BLaER1 treated with 17β-estradiol and CSF1 and Interleukin-3, amounts not matched to agents 10 nM and 100 nM (cell line): ENCODE measurements around the gene ZBTB20.

Source experiments
- H3K27ac ChIP-seq, 11 experiments: shearing (Covaris generic); formaldehyde crosslinking; 2 replicates each; pipeline ENCODE4 v1.8.1; 2022
- H3K27me3 ChIP-seq, 11 experiments: shearing (Covaris generic); formaldehyde crosslinking; 2 replicates each; pipeline ENCODE4 v1.8.1; 2022
- H3K36me3 ChIP-seq, 11 experiments: shearing (Covaris generic); formaldehyde crosslinking; 2 replicates each; pipeline ENCODE4 v1.8.1; 2022
- H3K4me1 ChIP-seq, 10 experiments: shearing (Covaris generic); formaldehyde crosslinking; 2 replicates each; pipeline ENCODE4 v1.8.1; 2022
- H3K4me2 ChIP-seq, 11 experiments: shearing (Covaris generic); formaldehyde crosslinking; 2 replicates each; pipeline ENCODE4 v1.8.1; 2022
- H3K4me3 ChIP-seq, 10 experiments: shearing (Covaris generic); formaldehyde crosslinking; 2 replicates each; pipeline ENCODE4 v1.8.1; 2022
- H3K9ac ChIP-seq, 11 experiments: shearing (Covaris generic); formaldehyde crosslinking; 2 replicates each; pipeline ENCODE4 v1.8.1; 2022
- H3K9me3 ChIP-seq, 11 experiments: shearing (Covaris generic); formaldehyde crosslinking; replicated peaks in 1 of 11; 2 replicates each; pipeline ENCODE4 v1.8.1; 2022
- H4K20me1 ChIP-seq, 11 experiments: shearing (Covaris generic); formaldehyde crosslinking; 2 replicates each; pipeline ENCODE4 v1.8.1; 2022
- Cebpa-rat ChIP-seq, 11 experiments: shearing (Covaris generic); IDR thresholded peaks; 2 replicates each; pipeline ENCODE4 v1.8.1; 2022

The ZBTB20 gene

GRCh38 chr3:114379266-114379665 lies 767.8 kb downstream of the ZBTB20 start:
- TF ChIP-seq Cebpa-rat (IDR thresholded peaks at IDR 0.05), result no peak
- Histone ChIP-seq H3K4me2 (no peak overlapping the region), H3K27ac (no peak overlapping the region), H3K9me3 (no peaks in the 10 kb centered on the region), H3K4me3 (no peak overlapping the region), H3K4me1 (peaks cover 0 to 4% (median 0%) of the 10 kb centered on the region in 10 experiments; a peak in 2 of 20 replicates), H4K20me1 (no peaks in the 10 kb centered on the region), H3K36me3 (peaks cover 0 to 20% (median 4%) of the 10 kb centered on the region in 11 experiments; a peak in 4 of 22 replicates), H3K9ac (no peak overlapping the region), H3K27me3 (no peaks in the 10 kb centered on the region)

GRCh38 chr3:114378760-114379159 lies 768.3 kb downstream of the ZBTB20 start:
- Histone ChIP-seq H3K27ac (no peak overlapping the region), H3K4me1 (no peaks in the 10 kb centered on the region), H4K20me1 (no peaks in the 10 kb centered on the region), H3K4me3 (no peak overlapping the region), H3K9me3 (no peaks in the 10 kb centered on the region), H3K36me3 (peaks cover 0 to 20% (median 4%) of the 10 kb centered on the region in 11 experiments; a peak in 4 of 22 replicates), H3K4me2 (no peak overlapping the region), H3K9ac (no peak overlapping the region), H3K27me3 (no peaks in the 10 kb centered on the region)
- no peak for TF ChIP-seq Cebpa-rat (IDR thresholded peaks at IDR 0.05)

DNA sequence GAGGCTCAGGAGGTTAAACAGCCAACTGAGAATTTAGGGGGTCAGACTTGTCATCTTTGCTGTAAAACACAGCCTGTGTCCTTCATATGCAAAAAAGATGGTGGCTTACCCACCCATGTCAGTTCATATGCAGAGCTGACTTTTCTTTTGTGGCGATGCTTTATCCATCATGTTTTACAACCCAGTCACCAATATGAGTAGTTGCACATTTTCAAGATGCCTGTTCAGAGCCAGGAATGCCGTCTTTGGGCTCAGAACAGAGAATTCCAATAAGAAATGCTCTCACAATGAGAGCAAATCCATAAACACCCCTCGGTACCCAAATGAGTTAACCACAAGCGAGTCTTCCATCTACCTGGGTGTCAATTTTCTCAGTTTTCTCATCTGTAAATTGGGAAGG lies 769.7 kb downstream of the ZBTB20 start:
- Histone ChIP-seq H3K27me3 (no peaks in the 10 kb centered on the region), H3K4me3 (no peak overlapping the region), H3K4me1 (no peaks in the 10 kb centered on the region), H3K36me3 (peaks cover 0 to 20% (median 4%) of the 10 kb centered on the region in 11 experiments; a peak in 4 of 22 replicates), H3K9me3 (no peaks in the 10 kb centered on the region), H3K9ac (no peak overlapping the region), H3K4me2 (no peak overlapping the region), H4K20me1 (no peaks in the 10 kb centered on the region), H3K27ac (no peak overlapping the region)
- TF ChIP-seq Cebpa-rat (IDR thresholded peaks at IDR 0.05), result no peak

DNA sequence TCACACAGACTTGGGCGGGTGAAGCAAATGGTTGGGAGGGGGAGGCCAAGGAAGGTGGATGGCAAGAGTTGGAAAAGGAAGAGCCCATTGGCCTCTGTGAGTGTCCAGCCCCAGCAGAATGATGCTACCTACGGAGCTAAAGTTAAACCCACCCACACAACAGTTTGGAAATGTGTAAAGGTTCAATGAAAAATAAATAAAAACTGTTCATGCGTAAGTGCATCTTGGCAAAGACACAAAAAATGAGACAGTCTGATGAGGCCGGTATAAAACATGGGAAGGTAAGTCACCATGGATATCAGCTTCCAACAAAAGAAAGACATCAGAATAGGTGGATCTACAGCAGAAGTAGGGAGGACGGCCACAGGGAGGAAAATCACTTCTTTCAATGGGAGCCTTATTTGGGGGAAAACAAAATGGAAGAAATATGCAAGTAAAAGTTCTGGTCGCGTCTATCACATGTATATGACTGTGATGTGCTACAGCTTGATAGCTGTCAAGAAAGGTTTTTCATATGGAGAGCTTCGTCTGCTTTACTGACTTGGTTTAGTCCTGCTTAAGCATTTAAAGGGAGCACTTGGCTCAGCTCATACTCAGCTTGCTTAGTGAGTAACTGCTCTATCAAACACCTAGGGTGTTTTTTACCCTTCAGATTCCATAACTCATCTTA lies 770.4 kb downstream of the ZBTB20 start:
- no peak overlapping the region for H3K9ac ChIP-seq
- no peak for TF ChIP-seq Cebpa-rat (IDR thresholded peaks at IDR 0.05)
- H3K4me3 ChIP-seq, result no peak overlapping the region
- no peak overlapping the region for H3K27ac ChIP-seq
- no peak overlapping the region for H3K4me2 ChIP-seq
- no peaks in the 10 kb centered on the region for H3K4me1 ChIP-seq
- H3K9me3 ChIP-seq, result no peaks in the 10 kb centered on the region
- H4K20me1 ChIP-seq, result no peaks in the 10 kb centered on the region
- H3K27me3 ChIP-seq, result no peaks in the 10 kb centered on the region
- peaks cover 0 to 20% (median 4%) of the 10 kb centered on the region in 11 experiments; a peak in 4 of 22 replicates for H3K36me3 ChIP-seq

GRCh38 chr3:114375608-114376421 lies 771.3 kb downstream of the ZBTB20 start:
- Histone ChIP-seq H3K4me1 (no peaks in the 10 kb centered on the region), H3K9ac (no peak overlapping the region), H3K27me3 (no peaks in the 10 kb centered on the region), H3K9me3 (no peaks in the 10 kb centered on the region), H3K4me2 (no peak overlapping the region), H3K27ac (no peak overlapping the region), H3K36me3 (peaks cover 0 to 20% (median 4%) of the 10 kb centered on the region in 11 experiments; a peak in 4 of 22 replicates), H4K20me1 (no peaks in the 10 kb centered on the region), H3K4me3 (no peak overlapping the region)
- no peak for TF ChIP-seq Cebpa-rat (IDR thresholded peaks at IDR 0.05)

- H3K9ac ChIP-seq, result no peak overlapping the region
- H3K27me3 ChIP-seq, result no peaks in the 10 kb centered on the region
- H4K20me1 ChIP-seq, result no peaks in the 10 kb centered on the region
- no peak for TF ChIP-seq Cebpa-rat (IDR thresholded peaks at IDR 0.05)
- no peak overlapping the region for H3K4me2 ChIP-seq
- no peak overlapping the region for H3K4me3 ChIP-seq
- no peak overlapping the region for H3K27ac ChIP-seq
- H3K4me1 ChIP-seq, result no peaks in the 10 kb centered on the region
- H3K36me3 ChIP-seq, result peaks cover 0 to 10% (median 0%) of the 10 kb centered on the region in 11 experiments; a peak in 4 of 22 replicates
- H3K9me3 ChIP-seq, result no peaks in the 10 kb centered on the region
Observed at GRCh38 chr3:114374433-114374990, 772.6 kb downstream of the ZBTB20 start.

DNA sequence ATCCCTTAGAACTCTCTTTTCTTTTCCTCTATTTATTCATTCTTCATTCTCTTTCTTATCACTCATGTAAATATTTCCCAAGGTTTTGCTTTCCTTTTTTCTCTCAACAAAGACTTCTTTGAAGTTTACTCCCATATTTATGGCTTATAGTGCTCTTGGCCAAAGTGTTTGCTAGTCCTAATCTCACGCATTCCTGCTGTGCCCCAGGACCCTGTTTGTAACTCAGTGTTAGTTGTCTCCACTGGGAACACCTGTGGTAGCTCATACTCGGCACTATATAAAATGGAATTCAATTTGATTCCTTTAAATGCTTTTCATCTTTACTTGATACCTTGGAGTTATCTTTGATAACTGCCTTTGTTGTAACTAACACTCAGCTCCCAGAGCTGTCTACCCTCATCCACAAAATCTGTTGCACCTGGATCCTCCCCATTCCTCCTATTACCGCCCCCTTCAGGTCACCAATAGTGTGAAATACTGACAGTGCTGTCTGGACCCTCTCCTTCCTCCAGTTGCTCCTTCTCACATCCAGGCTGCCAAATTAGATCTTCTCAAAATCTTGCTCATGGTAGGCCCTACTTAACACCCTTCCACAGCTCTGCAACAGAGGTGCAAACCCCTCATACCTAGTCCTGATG lies 776.4 kb downstream of the ZBTB20 start:
- TF ChIP-seq Cebpa-rat (IDR thresholded peaks at IDR 0.05), result no peak
- no peaks in the 10 kb centered on the region for H3K4me1 ChIP-seq
- no peaks in the 10 kb centered on the region for H3K27me3 ChIP-seq
- no peaks in the 10 kb centered on the region for H3K36me3 ChIP-seq
- no peak overlapping the region for H3K9ac ChIP-seq
- H3K27ac ChIP-seq, result no peak overlapping the region
- H3K4me2 ChIP-seq, result no peak overlapping the region
- no peak overlapping the region for H3K4me3 ChIP-seq
- H3K9me3 ChIP-seq, result no peaks in the 10 kb centered on the region
- H4K20me1 ChIP-seq, result no peaks in the 10 kb centered on the region

DNA sequence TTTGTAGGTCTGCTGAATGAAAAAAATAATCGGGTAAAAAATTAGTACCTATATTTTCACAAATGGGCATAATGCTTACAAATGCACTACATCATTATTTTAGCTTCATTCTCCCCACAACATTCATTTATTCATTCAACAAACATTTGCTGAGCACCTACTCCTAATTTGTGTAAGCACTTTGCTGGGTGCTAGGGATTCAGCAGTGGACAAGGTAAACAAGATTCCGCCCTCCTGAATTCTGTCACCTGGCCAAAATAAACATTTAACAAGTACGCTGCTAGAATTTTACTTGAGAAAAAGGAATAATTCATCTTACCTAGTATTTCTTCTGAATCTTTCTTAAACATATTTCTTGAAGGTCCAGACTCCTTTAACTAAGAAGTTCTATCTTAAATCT lies 781.2 kb downstream of the ZBTB20 start:
- no peaks in the 10 kb centered on the region for H3K27me3 ChIP-seq
- no peak overlapping the region for H3K4me2 ChIP-seq
- no peak overlapping the region for H3K27ac ChIP-seq

More for the DNA sequence above, 781.2 kb downstream of the ZBTB20 start:
- Histone ChIP-seq H3K36me3 (no peaks in the 10 kb centered on the region), H4K20me1 (no peaks in the 10 kb centered on the region), H3K9ac (no peak overlapping the region), H3K9me3 (no peaks in the 10 kb centered on the region), H3K4me1 (no peaks in the 10 kb centered on the region), H3K4me3 (no peak overlapping the region)
- TF ChIP-seq Cebpa-rat (IDR thresholded peaks at IDR 0.05), result no peak
